Germinal center (tissue), 1 donor: ENCODE results near the gene CTSL.
A peak's percentile ranks its signal among the peaks of the same experiment; 100 is the strongest.

Experiments
- DNase-seq: peaks from one replicate; pipeline ENCODE4 v3.0.0; 2012; ENCODE audit warnings: mixed read lengths, low spot score

CTSL gene

GRCh38 chr9:87725900-87726709 lies at the start of gene CTSL:
CTSL (plus strand) TSS chr9:87726119; CDS start chr9:87727604, 1,485 bp downstream.
- peak; percentile 18 for DNase-seq

- DNase-seq: no peak
Measured at GRCh38 chr9:87676976-87677775, 48.7 kb upstream of the CTSL start.

- no peak for DNase-seq
Measured at GRCh38 chr9:87677776-87678587, 47.9 kb upstream of the CTSL start.

- peak; percentile 25 for DNase-seq
Measured at GRCh38 chr9:87678650-87679355, 47.1 kb upstream of the CTSL start.

GRCh38 chr9:87681271-87682061 lies 44.5 kb upstream of the CTSL start:
- DNase-seq: no peak

GRCh38 chr9:87682085-87682484 lies 43.8 kb upstream of the CTSL start:
- DNase-seq: no peak

GRCh38 chr9:87682618-87683017 lies 43.3 kb upstream of the CTSL start:
- DNase-seq: no peak

GRCh38 chr9:87683751-87684626 lies 41.9 kb upstream of the CTSL start:
- DNase-seq: no peak

- DNase-seq: no peak
Measured at GRCh38 chr9:87684627-87685219, 41.2 kb upstream of the CTSL start.

- DNase-seq: no peak
Measured at GRCh38 chr9:87685441-87685840, 40.5 kb upstream of the CTSL start.

- no peak for DNase-seq
Measured at GRCh38 chr9:87685871-87686519, 39.9 kb upstream of the CTSL start.

GRCh38 chr9:87686520-87687090 lies 39.3 kb upstream of the CTSL start:
- DNase-seq: no peak

GRCh38 chr9:87687207-87687606 lies 38.7 kb upstream of the CTSL start:
- no peak for DNase-seq

- DNase-seq: no peak
Measured at GRCh38 chr9:87694236-87694755, 31.6 kb upstream of the CTSL start.

- no peak for DNase-seq
Measured at GRCh38 chr9:87695523-87695922, 30.4 kb upstream of the CTSL start.

GRCh38 chr9:87696641-87697040 lies 29.3 kb upstream of the CTSL start:
- DNase-seq: no peak

GRCh38 chr9:87698069-87698809 lies 27.7 kb upstream of the CTSL start:
- DNase-seq: no peak

- no peak for DNase-seq
Measured at GRCh38 chr9:87699835-87700234, 26.1 kb upstream of the CTSL start.
